Measurements from ENCODE around the gene TPT1. TPM values are rescaled to one million over a fixed set of nuclear protein-coding genes. Genes with fewer than 3 reads are reported as not detected.

Gene TPT1
- total and polyA plus RNA-seq, 10 donors: 2,558 to 10,629 (median 4,026) TPM

DNA sequence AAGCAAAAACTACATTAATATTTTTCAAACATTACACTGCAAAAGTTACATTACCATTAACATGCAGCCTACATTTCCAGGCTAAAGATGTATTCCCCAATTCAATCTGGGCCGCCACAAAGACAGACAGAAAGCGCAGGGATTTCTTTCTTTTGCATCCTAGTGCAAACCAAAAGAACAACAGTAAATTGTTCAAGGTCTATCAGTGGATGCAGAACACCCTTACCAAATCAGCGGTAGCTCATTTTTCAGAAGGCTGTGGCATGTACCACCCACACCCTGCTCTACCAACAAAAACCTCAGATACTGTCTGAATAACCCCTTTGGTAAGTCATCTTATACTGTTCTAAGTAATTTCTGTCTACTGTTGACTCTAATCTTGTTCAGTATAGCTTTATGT lies 3.6 kb downstream of the TPT1 start:
- TF ChIP-seq, protein P1, sequence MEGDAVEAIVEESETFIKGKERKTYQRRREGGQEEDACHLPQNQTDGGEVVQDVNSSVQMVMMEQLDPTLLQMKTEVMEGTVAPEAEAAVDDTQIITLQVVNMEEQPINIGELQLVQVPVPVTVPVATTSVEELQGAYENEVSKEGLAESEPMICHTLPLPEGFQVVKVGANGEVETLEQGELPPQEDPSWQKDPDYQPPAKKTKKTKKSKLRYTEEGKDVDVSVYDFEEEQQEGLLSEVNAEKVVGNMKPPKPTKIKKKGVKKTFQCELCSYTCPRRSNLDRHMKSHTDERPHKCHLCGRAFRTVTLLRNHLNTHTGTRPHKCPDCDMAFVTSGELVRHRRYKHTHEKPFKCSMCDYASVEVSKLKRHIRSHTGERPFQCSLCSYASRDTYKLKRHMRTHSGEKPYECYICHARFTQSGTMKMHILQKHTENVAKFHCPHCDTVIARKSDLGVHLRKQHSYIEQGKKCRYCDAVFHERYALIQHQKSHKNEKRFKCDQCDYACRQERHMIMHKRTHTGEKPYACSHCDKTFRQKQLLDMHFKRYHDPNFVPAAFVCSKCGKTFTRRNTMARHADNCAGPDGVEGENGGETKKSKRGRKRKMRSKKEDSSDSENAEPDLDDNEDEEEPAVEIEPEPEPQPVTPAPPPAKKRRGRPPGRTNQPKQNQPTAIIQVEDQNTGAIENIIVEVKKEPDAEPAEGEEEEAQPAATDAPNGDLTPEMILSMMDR (IDR thresholded peaks at IDR 0.05 in 8 of 11, conservative IDR thresholded peaks at IDR 0.05 in 3 of 11): no peak
- TF ChIP-seq POLR2A (IDR thresholded peaks at IDR 0.05): no peak
- TF ChIP-seq POLR2AphosphoS5 (IDR thresholded peaks at IDR 0.05): no peak
- H3K27ac ChIP-seq: peak overlapping the region in 3 of 8 donors; percentile 99 to 100 (median 100)
- intact Hi-C loops (cut with DNase I; ENCODE audit: low total_unique reads): no loop called here
- no peaks in the 10 kb centered on the region for H3K27me3 ChIP-seq (replicated peaks in 1 of 7)
- no peak for DNase-seq
- no peaks in the 10 kb centered on the region for H3K9me3 ChIP-seq
- peaks cover 2 to 64% (median 45%) of the 10 kb centered on the region in 6 donors for H3K36me3 ChIP-seq
- 82 to 90% (median 87%) methylated on average over 3 of the region's 3 CpGs for WGBS, 5 donors
- H3K4me1 ChIP-seq: peaks cover 63 to 89% (median 84%) of the 10 kb centered on the region in 6 donors
- peak overlapping the region in 1 of 8 donors; percentile 10 for H3K4me3 ChIP-seq

DNA sequence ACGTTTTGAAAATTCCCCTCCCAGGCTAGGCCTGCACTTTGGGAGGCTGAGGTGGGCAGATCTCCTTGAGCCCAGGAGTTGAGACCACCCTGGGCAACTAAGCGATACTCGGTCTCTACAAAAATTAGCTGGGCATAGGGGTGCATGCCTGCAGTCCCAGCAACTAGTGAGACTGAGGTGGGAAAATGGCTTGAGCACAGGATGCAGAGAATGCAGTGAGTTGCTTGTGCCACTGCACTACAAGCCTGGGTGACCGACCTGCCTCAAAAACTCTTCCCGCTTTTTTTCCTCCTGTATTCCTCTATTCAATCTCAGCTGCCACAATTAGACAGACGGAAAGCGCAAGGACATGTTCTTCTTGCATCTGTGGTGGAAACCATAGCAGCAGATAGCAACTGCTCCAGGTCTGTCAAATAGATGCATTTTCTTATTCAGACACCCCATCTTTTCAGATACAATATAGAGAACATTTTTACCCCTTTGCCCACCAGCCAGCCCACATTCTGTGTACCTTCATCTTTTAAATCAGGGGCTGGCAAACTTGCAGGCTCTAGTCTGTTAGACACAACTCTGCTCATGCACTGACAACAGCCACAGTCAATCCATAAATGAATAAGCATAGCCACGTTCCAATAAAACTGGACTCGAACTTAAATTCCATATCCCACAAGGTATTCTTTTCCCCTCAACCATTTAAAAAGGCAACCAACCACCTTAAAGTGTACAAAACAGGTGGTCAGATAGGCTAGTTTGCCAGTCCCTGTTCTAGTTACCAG lies 4.8 kb downstream of the TPT1 start:
- Histone ChIP-seq H3K36me3 (peaks cover 2 to 64% (median 45%) of the 10 kb centered on the region in 6 donors), H3K27me3 (replicated peaks in 1 of 7) (no peaks in the 10 kb centered on the region), H3K4me1 (peaks cover 56 to 92% (median 80%) of the 10 kb centered on the region in 6 donors), H3K9me3 (no peaks in the 10 kb centered on the region), H3K27ac (peak overlapping the region in 3 of 8 donors; percentile 27 to 84 (median 76)), H3K4me3 (no peak overlapping the region)
- WGBS, 5 donors: 79 to 88% (median 82%) methylated on average over 9 of the region's 9 CpGs
- no peak for DNase-seq
- TF ChIP-seq, protein P1 (IDR thresholded peaks at IDR 0.05 in 8 of 11, conservative IDR thresholded peaks at IDR 0.05 in 3 of 11): no peak
- TF ChIP-seq POLR2A (IDR thresholded peaks at IDR 0.05) (no peak), POLR2AphosphoS5 (IDR thresholded peaks at IDR 0.05) (peak in 2 of 3 donors; percentile 55 to 64)
- intact Hi-C loops (cut with DNase I; ENCODE audit: low total_unique reads): no loop called here

DNA sequence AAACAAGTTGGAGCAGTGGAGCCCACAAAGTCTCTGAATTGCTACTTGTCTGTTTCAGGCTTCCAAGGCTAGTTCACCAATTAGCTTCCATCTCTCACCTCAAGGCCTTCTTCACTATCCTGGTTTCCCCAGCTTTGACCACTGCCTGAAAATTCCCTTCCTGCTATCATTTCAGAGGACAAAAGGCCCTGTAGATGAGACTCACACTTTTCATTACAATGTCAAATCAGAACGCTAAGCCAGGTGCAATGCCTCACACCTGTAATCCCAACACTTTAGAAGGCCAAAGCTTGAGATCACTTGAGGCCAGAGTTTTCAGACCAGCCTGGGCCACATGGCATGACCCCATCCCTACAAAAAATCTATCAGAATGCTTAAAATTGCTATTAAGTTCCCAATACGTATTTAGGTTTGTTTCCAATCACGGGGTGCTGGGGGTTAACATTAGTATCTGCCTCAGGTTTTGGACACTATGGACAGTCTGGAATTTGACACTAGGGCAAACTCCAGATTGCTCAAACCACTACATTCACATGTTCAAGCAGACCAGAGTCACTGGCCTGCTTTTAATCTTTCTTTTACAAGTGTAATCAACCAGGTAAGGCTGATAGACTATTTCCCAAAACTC lies 5.5 kb downstream of the TPT1 start:
- intact Hi-C loops (cut with DNase I; ENCODE audit: low total_unique reads): no loop called here
- TF ChIP-seq POLR2A (IDR thresholded peaks at IDR 0.05) (no peak), POLR2AphosphoS5 (IDR thresholded peaks at IDR 0.05) (peak in 1 of 3 donors; percentile 39)
- DNase-seq: no peak
- Histone ChIP-seq H3K9me3 (no peaks in the 10 kb centered on the region), H3K27ac (peak overlapping the region in 7 of 8 donors; percentile 27 to 84 (median 58)), H3K27me3 (replicated peaks in 1 of 7) (no peaks in the 10 kb centered on the region), H3K36me3 (peaks cover 2 to 64% (median 45%) of the 10 kb centered on the region in 6 donors), H3K4me1 (peaks cover 56 to 99% (median 85%) of the 10 kb centered on the region in 6 donors), H3K4me3 (no peak overlapping the region)
- WGBS, 5 donors: 72 to 89% (median 79%) methylated on average over 3 of the region's 3 CpGs

DNA sequence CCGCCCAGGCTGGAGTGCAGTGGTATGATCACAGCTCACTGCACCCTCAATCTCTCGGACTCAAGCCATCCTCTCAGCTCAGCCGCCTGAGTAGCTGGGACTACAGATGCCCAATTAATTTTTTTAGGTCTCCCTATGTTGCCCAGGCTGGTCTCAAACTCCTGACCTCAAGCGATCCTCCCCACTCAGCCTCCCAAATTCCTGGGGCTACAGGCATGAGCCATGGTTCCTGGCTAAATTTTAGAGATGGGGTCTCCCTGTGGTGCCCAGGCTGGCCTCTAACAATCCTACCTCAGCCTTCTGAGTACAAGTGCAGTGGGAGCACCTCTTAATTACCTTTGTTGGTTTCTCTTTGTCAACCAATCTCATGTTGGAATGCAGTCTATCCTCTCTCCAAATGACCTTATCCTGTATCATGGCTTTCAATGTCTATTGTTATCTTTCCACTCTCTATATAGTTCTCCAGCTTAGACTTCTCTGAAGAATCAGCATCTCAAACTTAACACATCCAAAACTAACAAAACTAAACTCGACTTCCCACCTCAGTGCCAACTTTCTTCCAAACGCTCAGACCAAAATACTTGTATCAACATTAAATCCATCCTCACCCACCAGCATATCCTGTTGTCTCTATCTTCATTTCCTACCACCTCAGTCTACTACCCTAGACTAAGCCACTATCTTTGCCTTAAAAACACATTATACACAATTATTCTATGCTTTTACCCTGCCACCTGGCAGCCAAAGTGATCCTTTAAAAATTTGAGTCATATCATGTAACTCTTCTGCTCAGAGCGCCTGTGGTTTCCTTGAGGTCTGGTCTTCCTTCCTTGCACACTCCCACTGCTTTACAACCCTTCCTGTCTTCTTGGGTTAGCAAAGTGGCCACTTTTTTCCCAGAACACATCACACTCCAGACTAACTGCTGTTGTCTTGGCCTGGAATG lies 6.7 kb downstream of the TPT1 start:
- H3K27ac ChIP-seq: peak overlapping the region; percentile 16 to 84 (median 58)
- WGBS, 5 donors: 31 to 61% (median 47%) methylated on average over 7 of the region's 7 CpGs
- intact Hi-C loops (cut with DNase I; ENCODE audit: low total_unique reads): no loop called here
- peak in 2 of 3 donors; percentile 39 to 73 for TF ChIP-seq POLR2AphosphoS5 (IDR thresholded peaks at IDR 0.05)
- TF ChIP-seq, protein P1 (IDR thresholded peaks at IDR 0.05 in 8 of 11, conservative IDR thresholded peaks at IDR 0.05 in 3 of 11): no peak
- TF ChIP-seq POLR2A (IDR thresholded peaks at IDR 0.05): no peak
- H3K36me3 ChIP-seq: peaks cover 2 to 55% (median 40%) of the 10 kb centered on the region in 6 donors
- no peak for DNase-seq
- H3K27me3 ChIP-seq (replicated peaks in 1 of 7): no peaks in the 10 kb centered on the region
- H3K9me3 ChIP-seq: no peaks in the 10 kb centered on the region
- H3K4me1 ChIP-seq: peaks cover 51 to 100% (median 87%) of the 10 kb centered on the region in 6 donors
- no peak overlapping the region for H3K4me3 ChIP-seq

All from spleen (tissue), 11 donors.